HL-60 (cell line): ENCODE measurements around the gene ZNF841.
A peak's percentile ranks its signal among the peaks of the same experiment; 100 is the strongest.

Experiments used
- DNase-seq, 2 experiments: peaks; one replicate each; pipeline ENCODE4 v3.0.0-alpha.2; 2010 to 2020; ENCODE audit warnings: low read depth in 1 of 2, low spot score in 1 of 2
- H3K27ac ChIP-seq: fragments of 250-450 bp; sonication (Bioruptor Pico); replicated peaks from 2 replicates; pipeline ENCODE4 v1.5.1; 2020; ENCODE audit warnings: mild to moderate bottlenecking, moderate library complexity
- H3K27me3 ChIP-seq: fragments of 250-450 bp; sonication (Bioruptor Pico); 2 replicates; pipeline ENCODE4 v1.5.1; 2021; ENCODE audit warnings: mild to moderate bottlenecking, moderate library complexity; ENCODE audit not compliant: insufficient read depth, poor library complexity, severe bottlenecking
- H3K4me3 ChIP-seq: replicated peaks from 2 replicates; pipeline ENCODE4 v1.5.1; 2011; ENCODE audit warnings: mild to moderate bottlenecking, control low read depth, low read length; ENCODE audit not compliant: insufficient read depth
- GABPA ChIP-seq: IDR thresholded peaks from 2 replicates; pipeline ENCODE4 v1.6.1; 2012; ENCODE audit warnings: low read depth
- POLR2AphosphoS5 ChIP-seq: IDR thresholded peaks from 2 replicates; pipeline ENCODE4 v1.6.1; 2012; ENCODE audit warnings: low read depth
- SPI1 ChIP-seq: IDR thresholded peaks from 2 replicates; pipeline ENCODE4 v1.6.1; 2012; ENCODE audit warnings: low read depth, mild to moderate bottlenecking, borderline replicate concordance
- TF ChIP-seq, protein P1 (sequence below): IDR thresholded peaks from 2 replicates; pipeline ENCODE4 v1.6.1; 2012; ENCODE audit warnings: low read depth; ENCODE audit not compliant: insufficient replicate concordance
- TF ChIP-seq, protein P2 (sequence below): IDR thresholded peaks from one replicate; pipeline ENCODE4 v1.5.1; 2011; ENCODE audit warnings: low read length, control low read depth, inconsistent platforms; ENCODE audit not compliant: insufficient read depth

The ZNF841 gene

DNA sequence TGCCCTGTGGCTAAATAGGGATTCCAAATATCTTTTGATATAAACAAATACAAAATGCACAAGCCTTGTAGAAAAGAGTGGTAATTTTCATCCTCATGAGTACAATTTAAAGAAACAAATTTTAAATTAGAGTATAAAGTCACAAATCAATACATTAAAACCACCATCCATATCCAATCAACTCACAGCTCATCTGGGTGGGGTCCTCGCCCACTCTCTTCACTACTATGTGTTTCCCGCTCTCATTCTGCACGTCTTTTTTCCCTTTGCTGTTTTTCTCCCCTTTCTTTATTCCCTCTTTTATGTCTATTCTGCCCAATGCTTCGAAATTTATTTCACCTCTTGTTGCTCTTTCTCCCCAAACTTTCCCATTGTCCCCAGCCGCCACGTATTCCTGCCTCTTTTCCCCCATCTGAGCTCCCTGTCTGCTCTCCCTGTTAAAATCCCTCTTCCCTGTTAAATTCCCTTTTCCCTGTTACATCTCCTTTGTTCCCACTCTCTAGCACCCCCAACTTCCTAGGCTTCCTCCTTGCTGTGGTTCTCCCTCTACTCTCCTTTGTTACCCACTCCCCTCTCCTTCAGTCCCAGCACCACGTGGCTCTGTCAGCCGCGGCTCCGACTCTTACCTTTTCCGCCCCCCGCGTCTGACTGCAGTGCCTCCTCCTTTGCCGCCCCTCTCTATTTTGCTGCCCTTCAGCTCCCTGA lies 42.9 kb upstream of the ZNF841 start:
- DNase-seq = peak; percentile 20 to 51
- peak overlapping the region; percentile 95 for H3K27ac ChIP-seq

DNA sequence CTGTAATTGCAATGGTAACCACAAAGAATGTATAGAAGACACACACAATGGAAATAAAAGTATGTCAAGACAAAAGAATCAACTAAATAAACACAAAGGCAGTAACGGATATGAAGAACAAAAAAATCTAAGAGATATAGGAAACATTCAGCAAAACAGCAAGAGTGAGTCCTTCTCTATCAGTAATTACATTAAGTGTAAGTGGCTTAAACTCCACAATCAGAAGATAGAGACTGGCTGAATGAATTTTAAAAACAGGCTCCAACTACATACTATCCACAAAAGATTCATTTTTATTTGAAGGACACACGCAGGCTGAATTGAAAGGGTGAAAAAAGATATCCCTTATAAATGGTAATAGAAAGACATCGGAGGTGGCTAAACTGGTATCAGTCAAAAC lies 24.7 kb upstream of the ZNF841 start:
- Histone ChIP-seq H3K4me3 (no peak overlapping the region), H3K27ac (no peak overlapping the region), H3K27me3 (no peaks in the 10 kb centered on the region)
- no peak for DNase-seq
- no peak for TF ChIP-seq POLR2AphosphoS5
- TF ChIP-seq GABPA = no peak
- TF ChIP-seq, protein P1, sequence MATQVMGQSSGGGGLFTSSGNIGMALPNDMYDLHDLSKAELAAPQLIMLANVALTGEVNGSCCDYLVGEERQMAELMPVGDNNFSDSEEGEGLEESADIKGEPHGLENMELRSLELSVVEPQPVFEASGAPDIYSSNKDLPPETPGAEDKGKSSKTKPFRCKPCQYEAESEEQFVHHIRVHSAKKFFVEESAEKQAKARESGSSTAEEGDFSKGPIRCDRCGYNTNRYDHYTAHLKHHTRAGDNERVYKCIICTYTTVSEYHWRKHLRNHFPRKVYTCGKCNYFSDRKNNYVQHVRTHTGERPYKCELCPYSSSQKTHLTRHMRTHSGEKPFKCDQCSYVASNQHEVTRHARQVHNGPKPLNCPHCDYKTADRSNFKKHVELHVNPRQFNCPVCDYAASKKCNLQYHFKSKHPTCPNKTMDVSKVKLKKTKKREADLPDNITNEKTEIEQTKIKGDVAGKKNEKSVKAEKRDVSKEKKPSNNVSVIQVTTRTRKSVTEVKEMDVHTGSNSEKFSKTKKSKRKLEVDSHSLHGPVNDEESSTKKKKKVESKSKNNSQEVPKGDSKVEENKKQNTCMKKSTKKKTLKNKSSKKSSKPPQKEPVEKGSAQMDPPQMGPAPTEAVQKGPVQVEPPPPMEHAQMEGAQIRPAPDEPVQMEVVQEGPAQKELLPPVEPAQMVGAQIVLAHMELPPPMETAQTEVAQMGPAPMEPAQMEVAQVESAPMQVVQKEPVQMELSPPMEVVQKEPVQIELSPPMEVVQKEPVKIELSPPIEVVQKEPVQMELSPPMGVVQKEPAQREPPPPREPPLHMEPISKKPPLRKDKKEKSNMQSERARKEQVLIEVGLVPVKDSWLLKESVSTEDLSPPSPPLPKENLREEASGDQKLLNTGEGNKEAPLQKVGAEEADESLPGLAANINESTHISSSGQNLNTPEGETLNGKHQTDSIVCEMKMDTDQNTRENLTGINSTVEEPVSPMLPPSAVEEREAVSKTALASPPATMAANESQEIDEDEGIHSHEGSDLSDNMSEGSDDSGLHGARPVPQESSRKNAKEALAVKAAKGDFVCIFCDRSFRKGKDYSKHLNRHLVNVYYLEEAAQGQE = no peak
- TF ChIP-seq, protein P2, sequence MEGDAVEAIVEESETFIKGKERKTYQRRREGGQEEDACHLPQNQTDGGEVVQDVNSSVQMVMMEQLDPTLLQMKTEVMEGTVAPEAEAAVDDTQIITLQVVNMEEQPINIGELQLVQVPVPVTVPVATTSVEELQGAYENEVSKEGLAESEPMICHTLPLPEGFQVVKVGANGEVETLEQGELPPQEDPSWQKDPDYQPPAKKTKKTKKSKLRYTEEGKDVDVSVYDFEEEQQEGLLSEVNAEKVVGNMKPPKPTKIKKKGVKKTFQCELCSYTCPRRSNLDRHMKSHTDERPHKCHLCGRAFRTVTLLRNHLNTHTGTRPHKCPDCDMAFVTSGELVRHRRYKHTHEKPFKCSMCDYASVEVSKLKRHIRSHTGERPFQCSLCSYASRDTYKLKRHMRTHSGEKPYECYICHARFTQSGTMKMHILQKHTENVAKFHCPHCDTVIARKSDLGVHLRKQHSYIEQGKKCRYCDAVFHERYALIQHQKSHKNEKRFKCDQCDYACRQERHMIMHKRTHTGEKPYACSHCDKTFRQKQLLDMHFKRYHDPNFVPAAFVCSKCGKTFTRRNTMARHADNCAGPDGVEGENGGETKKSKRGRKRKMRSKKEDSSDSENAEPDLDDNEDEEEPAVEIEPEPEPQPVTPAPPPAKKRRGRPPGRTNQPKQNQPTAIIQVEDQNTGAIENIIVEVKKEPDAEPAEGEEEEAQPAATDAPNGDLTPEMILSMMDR = no peak
- no peak for TF ChIP-seq SPI1

More for the DNA sequence above, 42.9 kb upstream of the ZNF841 start:
- TF ChIP-seq, protein P2 = no peak
- TF ChIP-seq POLR2AphosphoS5 = 0 out of 2 replicates have a peak, but pooled peaks have one; percentile 20
- peak overlapping the region; percentile 81 for H3K4me3 ChIP-seq
- no peaks in the 10 kb centered on the region for H3K27me3 ChIP-seq

DNA sequence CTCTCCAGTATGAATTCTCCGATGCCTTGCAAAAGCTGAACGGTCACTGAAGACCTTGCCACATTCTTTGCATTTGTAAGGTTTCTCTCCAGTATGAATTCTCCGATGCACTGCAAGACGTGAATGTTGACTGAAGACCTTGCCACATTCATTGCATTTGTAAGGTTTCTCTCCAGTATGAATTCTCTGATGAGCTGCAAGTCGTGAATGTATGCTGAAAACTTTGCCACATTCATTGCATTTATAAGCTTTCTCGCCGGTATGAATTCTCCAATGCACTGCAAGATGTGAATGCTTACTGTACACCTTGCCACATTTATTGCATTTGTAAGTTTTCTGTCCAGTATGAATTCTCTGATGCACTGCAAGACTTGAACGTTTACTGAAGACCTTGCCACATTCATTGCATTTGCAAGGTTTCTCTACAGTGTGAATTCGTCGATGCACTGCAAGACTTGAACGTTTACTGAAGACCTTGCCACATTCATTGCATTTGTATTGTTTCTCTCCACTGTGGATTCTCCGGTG lies 20.0 kb upstream of the ZNF841 start:
- H3K4me3 ChIP-seq = no peak overlapping the region

More for the DNA sequence above, 20.0 kb upstream of the ZNF841 start:
- TF ChIP-seq SPI1 (no peak), GABPA (no peak), POLR2AphosphoS5 (no peak)
- TF ChIP-seq, protein P2 = no peak
- TF ChIP-seq, protein P1 = no peak
- Histone ChIP-seq H3K27me3 (no peaks in the 10 kb centered on the region), H3K27ac (no peak overlapping the region)
- no peak for DNase-seq
